Spleen (tissue), 7 donors: ENCODE measurements around the gene GPAT2.
"Not testable (repeated sequence)": the region's sequence is repeated elsewhere in the genome, so short reads cannot be mapped to it uniquely, and the experiment has no call there.

ENCODE experiments used
- CTCF ChIP-seq, 11 experiments: fragments of 200-600 bp in 7 of 11; fragments of 450-650 bp in 4 of 11; sonication (generic) in 4 of 11; IDR thresholded peaks in 8 of 11; conservative IDR thresholded peaks in 3 of 11; 1 replicate in 7 of 11; 2 replicates in 4 of 11; pipeline versions ENCODE4 v1.4.0 to v1.8.0; 2016 to 2021; ENCODE audit warnings: antibody characterized with exemption in 11 of 11, inconsistent platforms in 4 of 11, mild to moderate bottlenecking in 1 of 11
- POLR2A ChIP-seq, 3 donors: fragments of 450-650 bp; IDR thresholded peaks; one replicate each; pipeline ENCODE4 v1.5.1; 2017; ENCODE audit warnings: antibody characterized with exemption in 3 of 3, mild to moderate bottlenecking in 1 of 3
- POLR2AphosphoS5 ChIP-seq, 3 donors: sonication (generic); formaldehyde crosslinking; IDR thresholded peaks; one replicate each; pipeline ENCODE4 v1.5.1; 2017; ENCODE audit warnings: antibody characterized with exemption in 3 of 3
- donor health status: DM: no; HTN: no; CAD: no; lungs with moderate emphysema.
- donor health status: DM: no; HTN: no; CAD: no.
- donor health status: DM: no; HTN: no; CAD: no.

- TF ChIP-seq CTCF (IDR thresholded peaks at IDR 0.05 in 8 of 11, conservative IDR thresholded peaks at IDR 0.05 in 3 of 11); POLR2A (IDR thresholded peaks at IDR 0.05); POLR2AphosphoS5 (IDR thresholded peaks at IDR 0.05): not testable (repeated sequence)
Observed at GRCh38 chr2:96069878-96070277, 35.2 kb upstream of the GPAT2 start.
